Measurements from ENCODE around the gene LRMDA.

DNA sequence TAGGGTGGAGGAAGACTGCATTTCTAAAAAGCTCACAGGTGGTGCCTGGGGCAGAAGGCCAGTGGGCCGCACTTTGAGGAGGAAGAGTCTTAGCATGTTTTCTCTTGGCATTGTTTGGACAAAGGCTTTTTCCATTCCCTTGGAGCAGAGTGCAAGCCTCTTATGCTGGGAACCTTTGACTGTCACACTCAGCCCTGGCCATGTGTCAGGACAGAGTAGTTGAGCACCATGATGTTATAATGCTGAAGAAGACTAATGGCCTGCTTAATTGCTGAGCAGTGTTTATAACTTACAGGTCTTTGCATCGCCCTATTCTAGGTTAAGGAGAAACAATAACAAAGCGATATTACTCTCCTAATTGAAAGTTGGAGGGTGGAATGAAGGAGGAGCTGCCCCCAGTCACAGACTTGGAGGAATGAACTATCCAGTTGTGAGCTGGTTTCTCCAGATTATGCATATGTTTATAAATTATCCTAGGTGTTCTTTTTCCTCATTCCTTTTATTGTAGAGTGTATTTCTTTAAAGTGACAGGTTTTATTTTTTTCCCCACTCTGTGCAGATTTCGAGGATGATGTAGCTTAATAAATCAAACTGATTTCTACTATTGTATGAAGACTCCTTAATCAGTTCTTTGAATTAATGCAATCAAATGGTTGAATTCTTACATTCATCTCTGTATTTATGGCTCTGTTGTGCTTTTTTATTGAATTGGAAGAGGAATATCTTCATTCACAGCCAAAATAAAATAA, 767.0 kb downstream of the LRMDA start:
- TF ChIP-seq CTCF (conservative IDR thresholded peaks at IDR 0.05; ENCODE audit: low read length), result no peak
- TF ChIP-seq EZH2phosphoT487 (IDR thresholded peaks at IDR 0.05; ENCODE audit: borderline replicate concordance), result no peak

Data from Loucy (cell line).